Measurements from ENCODE around the gene ASCC1. TPM values are rescaled to one million over a fixed set of nuclear protein-coding genes. Genes with fewer than 3 reads are reported as not detected.

Gene ASCC1
- total and polyA plus RNA-seq, 2 donors (not counting 1 experiment from before 2014, with no cell fraction given): 17.9 to 28.1 TPM

DNA sequence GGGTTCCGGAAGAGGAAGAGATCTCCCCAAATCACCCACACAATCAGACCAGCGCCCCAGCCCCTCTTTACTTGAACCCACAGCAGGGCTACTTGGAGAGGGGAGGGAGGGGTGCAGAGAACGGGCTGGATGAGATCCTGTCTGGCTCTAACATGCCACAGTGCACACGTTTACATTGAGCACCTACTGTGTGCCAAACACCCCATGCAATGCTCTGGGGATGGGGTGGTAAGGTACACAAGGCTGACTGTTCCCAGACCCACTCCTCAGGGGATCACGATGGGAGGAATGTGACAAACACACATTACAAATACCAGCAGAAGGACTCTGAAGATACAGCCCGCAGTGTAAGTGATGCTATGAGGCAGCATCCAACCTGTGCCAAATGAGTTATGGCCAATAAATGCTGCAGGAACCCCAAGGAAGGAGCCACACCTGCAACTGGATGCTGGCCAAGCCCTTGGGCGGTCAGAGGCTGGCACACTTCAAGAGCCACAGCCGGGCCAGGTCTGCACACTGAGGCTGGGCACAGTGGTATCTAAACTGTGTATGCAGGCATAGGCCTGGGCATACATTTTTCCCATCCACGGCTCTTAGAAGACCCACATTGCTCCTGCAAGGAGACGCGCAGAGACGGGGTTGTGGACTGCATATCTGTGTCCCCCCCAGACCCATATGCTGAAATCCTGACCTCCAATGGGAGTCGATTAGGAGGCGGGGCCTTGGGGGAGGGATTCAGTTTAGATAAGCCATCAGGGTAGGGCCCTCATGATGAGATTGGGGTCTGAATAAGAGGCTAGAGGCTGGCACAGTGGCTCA is 134.1 kb downstream of the ASCC1 start:
- H3K9me3 ChIP-seq (ENCODE audit: control extremely low read depth in 1 of 3, control insufficient read depth in 2 of 3, insufficient read depth in 1 of 3, low read length in 2 of 3): no peaks in the 10 kb centered on the region
- peaks cover 73% of the 10 kb centered on the region for H3K79me2 ChIP-seq (ENCODE audit: control insufficient read depth, insufficient read depth, low read length)
- ATAC-seq (ENCODE audit: low read depth) (no peak), DNase-seq (no peak)
- H4K20me1 ChIP-seq (ENCODE audit: control insufficient read depth, insufficient read depth, low read length, poor library complexity, severe bottlenecking): peaks cover 6% of the 10 kb centered on the region
- H3K27me3 ChIP-seq (replicated peaks in 1 of 4; ENCODE audit: control extremely low read depth in 1 of 4, control insufficient read depth in 3 of 4, insufficient read depth in 4 of 4, low read length in 3 of 4): no peaks in the 10 kb centered on the region
- Mint-ChIP-seq H3K4me3 (no peak overlapping the region), H3K4me1 (peaks cover 84% of the 10 kb centered on the region), H3K9me3 (ENCODE audit: insufficient read depth) (no peaks in the 10 kb centered on the region), H3K27ac (peak overlapping the region; percentile 7), H3K27me3 (no peaks in the 10 kb centered on the region)
- TF ChIP-seq, protein P1, sequence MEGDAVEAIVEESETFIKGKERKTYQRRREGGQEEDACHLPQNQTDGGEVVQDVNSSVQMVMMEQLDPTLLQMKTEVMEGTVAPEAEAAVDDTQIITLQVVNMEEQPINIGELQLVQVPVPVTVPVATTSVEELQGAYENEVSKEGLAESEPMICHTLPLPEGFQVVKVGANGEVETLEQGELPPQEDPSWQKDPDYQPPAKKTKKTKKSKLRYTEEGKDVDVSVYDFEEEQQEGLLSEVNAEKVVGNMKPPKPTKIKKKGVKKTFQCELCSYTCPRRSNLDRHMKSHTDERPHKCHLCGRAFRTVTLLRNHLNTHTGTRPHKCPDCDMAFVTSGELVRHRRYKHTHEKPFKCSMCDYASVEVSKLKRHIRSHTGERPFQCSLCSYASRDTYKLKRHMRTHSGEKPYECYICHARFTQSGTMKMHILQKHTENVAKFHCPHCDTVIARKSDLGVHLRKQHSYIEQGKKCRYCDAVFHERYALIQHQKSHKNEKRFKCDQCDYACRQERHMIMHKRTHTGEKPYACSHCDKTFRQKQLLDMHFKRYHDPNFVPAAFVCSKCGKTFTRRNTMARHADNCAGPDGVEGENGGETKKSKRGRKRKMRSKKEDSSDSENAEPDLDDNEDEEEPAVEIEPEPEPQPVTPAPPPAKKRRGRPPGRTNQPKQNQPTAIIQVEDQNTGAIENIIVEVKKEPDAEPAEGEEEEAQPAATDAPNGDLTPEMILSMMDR (IDR thresholded peaks at IDR 0.05): no peak
- TF ChIP-seq EZH2 (IDR thresholded peaks at IDR 0.05; ENCODE audit: borderline replicate concordance, insufficient read depth, low read depth, low read length, poor library complexity, severe bottlenecking): no peak
- peaks cover 0 to 30% of the 10 kb centered on the region in 2 experiments for H3K36me3 ChIP-seq (replicated peaks in 1 of 2; ENCODE audit: control extremely low read depth in 1 of 2, control insufficient read depth in 1 of 2, extremely low read depth in 1 of 2, insufficient read depth in 2 of 2, low read length in 1 of 2)
- H2AFZ ChIP-seq (ENCODE audit: insufficient read depth, low read depth, low read length, poor library complexity, severe bottlenecking): no peak overlapping the region
- POLR2A ChIA-PET: no interaction called here
- no peak overlapping the region for H3K4me2 ChIP-seq (replicated peaks; ENCODE audit: low read depth, low read length, poor library complexity, severe bottlenecking)
- H3K4me1 ChIP-seq (ENCODE audit: control insufficient read depth in 2 of 2, insufficient read depth in 2 of 2, low read length in 2 of 2): peaks cover 39 to 65% of the 10 kb centered on the region in 2 donors
- CTCF ChIA-PET: no interaction called here
- H3K27ac ChIP-seq (ENCODE audit: low read length in 2 of 2): no peak overlapping the region
- WGBS (ENCODE audit: insufficient coverage): 94% methylated on average over 4 of the region's 14 CpGs
- H3K4me3 ChIP-seq (ENCODE audit: control extremely low read depth in 1 of 5, extremely low read depth in 1 of 5, insufficient read depth in 1 of 5, low read depth in 2 of 5, low read length in 4 of 5): no peak overlapping the region
- intact Hi-C loops (cut with micrococcal nuclease): no loop called here
- no peak overlapping the region for H3K9ac ChIP-seq (ENCODE audit: low read length)

DNA sequence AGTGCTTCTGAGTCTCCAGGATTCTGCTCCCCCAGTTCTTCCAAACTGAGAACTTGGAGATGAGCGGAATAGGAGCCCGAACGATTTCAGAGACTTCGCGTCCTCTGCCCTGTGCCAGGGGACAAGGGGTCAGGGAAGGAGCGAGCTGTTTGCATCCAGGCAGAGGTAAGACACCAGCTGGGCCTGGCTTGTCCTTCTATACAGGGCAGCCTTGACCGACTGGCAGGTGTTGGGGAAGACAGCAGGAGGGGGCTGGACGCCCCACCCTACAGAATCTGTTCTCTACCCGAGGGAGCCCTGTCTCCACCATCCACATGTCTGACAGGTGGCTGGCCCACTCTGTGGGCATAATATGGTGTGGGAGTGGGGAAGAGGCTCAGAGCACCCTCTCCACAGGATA is 134.9 kb downstream of the ASCC1 start:
- POLR2A ChIA-PET: no interaction called here

More for the DNA sequence above, 134.9 kb downstream of the ASCC1 start:
- intact Hi-C loops (cut with micrococcal nuclease): no loop called here
- TF ChIP-seq, protein P1 (IDR thresholded peaks at IDR 0.05): no peak
- TF ChIP-seq EZH2 (IDR thresholded peaks at IDR 0.05; ENCODE audit: borderline replicate concordance, insufficient read depth, low read depth, low read length, poor library complexity, severe bottlenecking): no peak
- H3K27me3 ChIP-seq (replicated peaks in 1 of 4; ENCODE audit: control extremely low read depth in 1 of 4, control insufficient read depth in 3 of 4, insufficient read depth in 4 of 4, low read length in 3 of 4): no peaks in the 10 kb centered on the region
- H3K9ac ChIP-seq (ENCODE audit: low read length): no peak overlapping the region
- peaks cover 0 to 30% of the 10 kb centered on the region in 2 experiments for H3K36me3 ChIP-seq (replicated peaks in 1 of 2; ENCODE audit: control extremely low read depth in 1 of 2, control insufficient read depth in 1 of 2, extremely low read depth in 1 of 2, insufficient read depth in 2 of 2, low read length in 1 of 2)
- H3K27me3 Mint-ChIP-seq: no peaks in the 10 kb centered on the region
- H3K9me3 Mint-ChIP-seq (ENCODE audit: insufficient read depth): no peaks in the 10 kb centered on the region
- no peak overlapping the region for H2AFZ ChIP-seq (ENCODE audit: insufficient read depth, low read depth, low read length, poor library complexity, severe bottlenecking)
- CTCF ChIA-PET: no interaction called here
- no peaks in the 10 kb centered on the region for H3K9me3 ChIP-seq (ENCODE audit: control extremely low read depth in 1 of 3, control insufficient read depth in 2 of 3, insufficient read depth in 1 of 3, low read length in 2 of 3)
- H3K4me2 ChIP-seq (replicated peaks; ENCODE audit: low read depth, low read length, poor library complexity, severe bottlenecking): peak overlapping the region; percentile 2
- DNase-seq (no peak), ATAC-seq (ENCODE audit: low read depth) (no peak)
- H3K4me1 Mint-ChIP-seq: peaks cover 82% of the 10 kb centered on the region
- 97% methylated on average over 5 of the region's 9 CpGs for WGBS (ENCODE audit: insufficient coverage)
- H3K27ac ChIP-seq (ENCODE audit: low read length in 2 of 2): peak overlapping the region in 1 of 2 donors; percentile 69
- peak overlapping the region; percentile 10 for H3K27ac Mint-ChIP-seq
- H3K79me2 ChIP-seq (ENCODE audit: control insufficient read depth, insufficient read depth, low read length): peaks cover 66% of the 10 kb centered on the region
- no peak overlapping the region for H3K4me3 ChIP-seq (ENCODE audit: control extremely low read depth in 1 of 5, extremely low read depth in 1 of 5, insufficient read depth in 1 of 5, low read depth in 2 of 5, low read length in 4 of 5)
- peaks cover 14% of the 10 kb centered on the region for H4K20me1 ChIP-seq (ENCODE audit: control insufficient read depth, insufficient read depth, low read length, poor library complexity, severe bottlenecking)
- no peak overlapping the region for H3K4me3 Mint-ChIP-seq
- H3K4me1 ChIP-seq (ENCODE audit: control insufficient read depth in 2 of 2, insufficient read depth in 2 of 2, low read length in 2 of 2): peaks cover 33 to 64% of the 10 kb centered on the region in 2 donors
